Sigmoid colon (tissue), 4 donors: ENCODE data around the gene EGFLAM.
"Not testable (repeated sequence)": the region's sequence is repeated elsewhere in the genome, so short reads cannot be mapped to it uniquely, and the experiment has no call there.

Experiments used
- CTCF ChIP-seq, 4 experiments: fragments of 450-650 bp in 3 of 4; fragments of 200-600 bp in 1 of 4; IDR thresholded peaks; one replicate each; pipeline ENCODE4 v1.5.1; 2016 to 2019; ENCODE audit warnings: antibody characterized with exemption in 4 of 4, mild to moderate bottlenecking in 3 of 4, moderate library complexity in 2 of 4
- POLR2A ChIP-seq, 2 donors: fragments of 450-650 bp; IDR thresholded peaks; one replicate each; pipeline ENCODE4 v1.6.1; 2016; ENCODE audit warnings: antibody characterized with exemption in 2 of 2, mild to moderate bottlenecking in 2 of 2, moderate library complexity in 2 of 2
- POLR2AphosphoS5 ChIP-seq, 4 donors: sonication (generic); formaldehyde crosslinking; IDR thresholded peaks; one replicate each; pipeline ENCODE4 v1.6.1; 2017; ENCODE audit warnings: antibody characterized with exemption in 4 of 4

GRCh38 chr5:38415772-38416171 lies 157.4 kb downstream of the EGFLAM start:
- not testable (repeated sequence) for TF ChIP-seq POLR2AphosphoS5, CTCF, POLR2A (IDR thresholded peaks at IDR 0.05)
